ENCODE measurements around the gene ASAP3. TPM values are rescaled to one million over a fixed set of nuclear protein-coding genes. Genes with fewer than 3 reads are reported as not detected.

ASAP3 gene
- total and polyA plus RNA-seq, 2 of the 13 experiments (the other 11 are each of a cell fraction or from before 2014, with no cell fraction given) = 32.6 to 37.0 TPM

- TF ChIP-seq ZNF234 (CRISPR knock-in tag; conservative IDR thresholded peaks at IDR 0.05) (no peak), XRCC5 (optimal IDR thresholded peaks at IDR 0.05; ENCODE audit: low read length) (no peak), ZNF224 (CRISPR knock-in tag; IDR thresholded peaks at IDR 0.05) (no peak), ZNF530 (CRISPR knock-in tag; IDR thresholded peaks at IDR 0.05; ENCODE audit: low read depth) (no peak), NFE2 (CRISPR knock-in tag; IDR thresholded peaks at IDR 0.05) (no peak), NFE2L1 (CRISPR knock-in tag; IDR thresholded peaks at IDR 0.05; ENCODE audit: borderline replicate concordance) (no peak), ZNF605 (CRISPR knock-in tag; IDR thresholded peaks at IDR 0.05) (no peak), JDP2 (CRISPR knock-in tag; IDR thresholded peaks at IDR 0.05; ENCODE audit: borderline replicate concordance) (no peak), BCLAF1 (IDR thresholded peaks at IDR 0.05) (no peak), ZNF558 (CRISPR knock-in tag; IDR thresholded peaks at IDR 0.05; ENCODE audit: borderline replicate concordance) (no peak), PAXIP1 (CRISPR knock-in tag; conservative IDR thresholded peaks at IDR 0.05) (peak; percentile 26; the same call in 1 of the 2 replicates), PLRG1 (conservative IDR thresholded peaks at IDR 0.05) (no peak), NAIF1 (CRISPR knock-in tag; IDR thresholded peaks at IDR 0.05; ENCODE audit: borderline replicate concordance) (no peak), THRA (CRISPR knock-in tag; IDR thresholded peaks at IDR 0.05; ENCODE audit: borderline replicate concordance) (no peak), ZNF281 (CRISPR knock-in tag; IDR thresholded peaks at IDR 0.05; ENCODE audit: borderline replicate concordance) (peak; percentile 49; the same call in 1 of the 2 replicates), ZNF30 (CRISPR knock-in tag; IDR thresholded peaks at IDR 0.05) (no peak), E2F1 (CRISPR knock-in tag; IDR thresholded peaks at IDR 0.05) (no peak), ZNF724P (CRISPR knock-in tag; IDR thresholded peaks at IDR 0.05; ENCODE audit: borderline replicate concordance) (no peak), GTF2F1 (IDR thresholded peaks at IDR 0.05; ENCODE audit: low read length) (no peak), JUN (CRISPR knock-in tag; IDR thresholded peaks at IDR 0.05) (no peak)
Measured at GRCh38 chr1:23461050-23461449, 22.9 kb downstream of the ASAP3 start (continued).

Data from HepG2 (cell line).